ENCODE measurements around the gene CTDSPL. TPM values are rescaled to one million over a fixed set of nuclear protein-coding genes. Genes with fewer than 3 reads are reported as not detected.
A peak's percentile ranks its signal among the peaks of the same experiment; 100 is the strongest.

The CTDSPL gene
- total and polyA plus RNA-seq, 2 of the 13 experiments (the other 11 are each of a cell fraction or from before 2014, with no cell fraction given), result 26.1 to 142 TPM

DNA sequence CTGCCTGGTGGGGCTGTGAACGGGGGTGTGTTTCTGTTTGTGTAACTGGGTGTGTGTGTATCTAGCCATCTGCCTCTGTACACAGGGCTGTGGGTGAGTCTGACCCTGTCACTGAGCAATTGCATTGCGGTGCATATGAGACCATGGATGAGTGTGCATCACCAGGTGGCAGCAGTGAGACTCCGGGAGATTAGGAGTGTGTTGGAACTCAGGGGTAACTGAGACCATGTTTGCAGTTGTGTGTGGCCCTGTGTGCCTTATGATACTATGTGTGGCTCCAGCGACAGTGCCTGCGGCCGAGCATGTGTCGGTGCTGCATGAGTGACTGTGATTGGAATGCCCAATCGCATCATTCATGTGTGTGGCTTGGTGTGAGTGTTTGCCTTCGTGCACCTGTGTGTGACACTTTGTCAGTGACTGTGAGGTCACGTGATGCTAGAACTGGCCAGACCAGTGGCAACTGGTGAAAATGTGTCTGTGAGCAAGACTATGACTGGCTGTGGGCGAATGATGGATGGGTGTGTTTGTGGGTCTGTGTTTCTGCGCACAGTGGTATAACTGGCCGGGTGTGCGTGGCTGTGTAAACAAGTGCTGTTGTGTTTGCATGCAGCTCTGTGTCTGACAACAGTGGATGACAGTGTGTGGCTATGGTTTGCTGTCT, 142.9 kb downstream of the CTDSPL start (continued):
- 0 out of 2 replicates have a peak, but pooled peaks have one; percentile 22 for TF ChIP-seq YEATS2 (CRISPR knock-in tag; IDR thresholded peaks at IDR 0.05; ENCODE audit: borderline replicate concordance)
- no peak for TF ChIP-seq ZNF839 (CRISPR knock-in tag; IDR thresholded peaks at IDR 0.05; ENCODE audit: borderline replicate concordance)
- peak; percentile 78; the same call in 1 of the 2 replicates for TF ChIP-seq ZFP36L1 (CRISPR knock-in tag; IDR thresholded peaks at IDR 0.05)
- TF ChIP-seq, protein P1, sequence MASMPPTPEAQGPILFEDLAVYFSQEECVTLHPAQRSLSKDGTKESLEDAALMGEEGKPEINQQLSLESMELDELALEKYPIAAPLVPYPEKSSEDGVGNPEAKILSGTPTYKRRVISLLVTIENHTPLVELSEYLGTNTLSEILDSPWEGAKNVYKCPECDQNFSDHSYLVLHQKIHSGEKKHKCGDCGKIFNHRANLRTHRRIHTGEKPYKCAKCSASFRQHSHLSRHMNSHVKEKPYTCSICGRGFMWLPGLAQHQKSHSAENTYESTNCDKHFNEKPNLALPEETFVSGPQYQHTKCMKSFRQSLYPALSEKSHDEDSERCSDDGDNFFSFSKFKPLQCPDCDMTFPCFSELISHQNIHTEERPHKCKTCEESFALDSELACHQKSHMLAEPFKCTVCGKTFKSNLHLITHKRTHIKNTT (CRISPR knock-in tag; IDR thresholded peaks at IDR 0.05), result no peak
- no peak for TF ChIP-seq HNRNPK (IDR thresholded peaks at IDR 0.05; ENCODE audit: low read depth, low read length, poor library complexity, severe bottlenecking)
- TF ChIP-seq ZNF780A (CRISPR knock-in tag; IDR thresholded peaks at IDR 0.05), result peak; percentile 84; the same call in 1 of the 2 replicates
- no peak for TF ChIP-seq SNAPC5 (CRISPR knock-in tag; IDR thresholded peaks at IDR 0.05; ENCODE audit: borderline replicate concordance)
- no peak for TF ChIP-seq ZNF552 (CRISPR knock-in tag; IDR thresholded peaks at IDR 0.05; ENCODE audit: borderline replicate concordance)
- TF ChIP-seq HOXA5 (CRISPR knock-in tag; IDR thresholded peaks at IDR 0.05), result no peak
- TF ChIP-seq, protein P2, sequence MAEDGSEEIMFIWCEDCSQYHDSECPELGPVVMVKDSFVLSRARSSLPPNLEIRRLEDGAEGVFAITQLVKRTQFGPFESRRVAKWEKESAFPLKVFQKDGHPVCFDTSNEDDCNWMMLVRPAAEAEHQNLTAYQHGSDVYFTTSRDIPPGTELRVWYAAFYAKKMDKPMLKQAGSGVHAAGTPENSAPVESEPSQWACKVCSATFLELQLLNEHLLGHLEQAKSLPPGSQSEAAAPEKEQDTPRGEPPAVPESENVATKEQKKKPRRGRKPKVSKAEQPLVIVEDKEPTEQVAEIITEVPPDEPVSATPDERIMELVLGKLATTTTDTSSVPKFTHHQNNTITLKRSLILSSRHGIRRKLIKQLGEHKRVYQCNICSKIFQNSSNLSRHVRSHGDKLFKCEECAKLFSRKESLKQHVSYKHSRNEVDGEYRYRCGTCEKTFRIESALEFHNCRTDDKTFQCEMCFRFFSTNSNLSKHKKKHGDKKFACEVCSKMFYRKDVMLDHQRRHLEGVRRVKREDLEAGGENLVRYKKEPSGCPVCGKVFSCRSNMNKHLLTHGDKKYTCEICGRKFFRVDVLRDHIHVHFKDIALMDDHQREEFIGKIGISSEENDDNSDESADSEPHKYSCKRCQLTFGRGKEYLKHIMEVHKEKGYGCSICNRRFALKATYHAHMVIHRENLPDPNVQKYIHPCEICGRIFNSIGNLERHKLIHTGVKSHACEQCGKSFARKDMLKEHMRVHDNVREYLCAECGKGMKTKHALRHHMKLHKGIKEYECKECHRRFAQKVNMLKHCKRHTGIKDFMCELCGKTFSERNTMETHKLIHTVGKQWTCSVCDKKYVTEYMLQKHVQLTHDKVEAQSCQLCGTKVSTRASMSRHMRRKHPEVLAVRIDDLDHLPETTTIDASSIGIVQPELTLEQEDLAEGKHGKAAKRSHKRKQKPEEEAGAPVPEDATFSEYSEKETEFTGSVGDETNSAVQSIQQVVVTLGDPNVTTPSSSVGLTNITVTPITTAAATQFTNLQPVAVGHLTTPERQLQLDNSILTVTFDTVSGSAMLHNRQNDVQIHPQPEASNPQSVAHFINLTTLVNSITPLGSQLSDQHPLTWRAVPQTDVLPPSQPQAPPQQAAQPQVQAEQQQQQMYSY (CRISPR knock-in tag; IDR thresholded peaks at IDR 0.05), result no peak
- TF ChIP-seq ZC3H4 (CRISPR knock-in tag; IDR thresholded peaks at IDR 0.05; ENCODE audit: borderline replicate concordance), result no peak
- no peak for TF ChIP-seq ZNF773 (CRISPR knock-in tag; IDR thresholded peaks at IDR 0.05; ENCODE audit: borderline replicate concordance)
- TF ChIP-seq TFDP1 (CRISPR knock-in tag; IDR thresholded peaks at IDR 0.05; ENCODE audit: borderline replicate concordance), result peak; percentile 38
- TF ChIP-seq TFAP4 (IDR thresholded peaks at IDR 0.05; ENCODE audit: borderline replicate concordance, low read depth), result peak; percentile 9; the same call in 1 of the 2 replicates
- no peak for TF ChIP-seq PAX8 (CRISPR knock-in tag; IDR thresholded peaks at IDR 0.05; ENCODE audit: borderline replicate concordance)
- no peak for TF ChIP-seq JUN (CRISPR knock-in tag; IDR thresholded peaks at IDR 0.05)
- no peak for TF ChIP-seq RFXAP (CRISPR knock-in tag; IDR thresholded peaks at IDR 0.05; ENCODE audit: borderline replicate concordance)
- TF ChIP-seq, protein P3, sequence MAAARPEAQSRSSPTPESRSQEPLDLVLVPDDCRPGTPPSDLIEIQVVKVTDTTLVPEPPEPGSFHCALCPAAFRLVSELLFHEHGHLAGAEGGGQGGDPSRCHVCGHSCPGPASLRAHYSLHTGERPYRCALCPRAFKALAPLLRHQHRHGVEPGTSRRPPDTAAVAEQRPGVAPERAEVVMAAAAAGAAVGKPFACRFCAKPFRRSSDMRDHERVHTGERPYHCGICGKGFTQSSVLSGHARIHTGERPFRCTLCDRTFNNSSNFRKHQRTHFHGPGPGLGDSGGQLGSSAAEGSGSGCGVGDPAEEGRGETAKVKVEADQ (CRISPR knock-in tag; IDR thresholded peaks at IDR 0.05; ENCODE audit: borderline replicate concordance), result no peak; the same call in 1 of the 2 replicates
- TF ChIP-seq HIVEP1 (CRISPR knock-in tag; IDR thresholded peaks at IDR 0.05), result no peak
- TF ChIP-seq ZBTB7A (CRISPR knock-in tag; IDR thresholded peaks at IDR 0.05), result no peak
- peak; percentile 65; the same call in 1 of the 2 replicates for TF ChIP-seq RCOR2 (CRISPR knock-in tag; IDR thresholded peaks at IDR 0.05)
- TF ChIP-seq KDM5A (IDR thresholded peaks at IDR 0.05; ENCODE audit: borderline replicate concordance, low read length), result no peak

Measured in HepG2 (cell line).